IPS-NIHi11 (cell line): Measurements from ENCODE around the gene RIN3.
"Not testable (repeated sequence)": the region's sequence is repeated elsewhere in the genome, so short reads cannot be mapped to it uniquely, and the experiment has no call there.

ENCODE experiments used
- DNase-seq: peaks from one replicate; pipeline ENCODE4 v3.0.0; 2012; ENCODE audit warnings: mixed read lengths, low spot score

RIN3 gene

GRCh38 chr14:92528486-92529100 is 15.0 kb downstream of the RIN3 start:
- no peak for DNase-seq

- DNase-seq = no peak
Measured at GRCh38 chr14:92529903-92530302, 16.3 kb downstream of the RIN3 start.

- DNase-seq = no peak
Measured at GRCh38 chr14:92531106-92531873, 17.7 kb downstream of the RIN3 start.

GRCh38 chr14:92532490-92533163 is 19.0 kb downstream of the RIN3 start:
- DNase-seq = no peak

GRCh38 chr14:92534932-92535643 is 21.5 kb downstream of the RIN3 start:
- no peak for DNase-seq

- DNase-seq = not testable (repeated sequence)
Measured at GRCh38 chr14:92536231-92536630, 22.6 kb downstream of the RIN3 start.

GRCh38 chr14:92538412-92538985 is 24.9 kb downstream of the RIN3 start:
- no peak for DNase-seq

- DNase-seq = no peak
Measured at GRCh38 chr14:92539419-92539818, 25.8 kb downstream of the RIN3 start.

GRCh38 chr14:92539875-92540274 is 26.3 kb downstream of the RIN3 start:
- DNase-seq = no peak

- DNase-seq = peak; percentile 66
Measured at GRCh38 chr14:92540472-92541048, 27.0 kb downstream of the RIN3 start.

GRCh38 chr14:92542766-92543554 is 29.4 kb downstream of the RIN3 start:
- no peak for DNase-seq

GRCh38 chr14:92544051-92544720 is 30.6 kb downstream of the RIN3 start:
- DNase-seq = no peak

GRCh38 chr14:92546347-92547053 is 32.9 kb downstream of the RIN3 start:
- no peak for DNase-seq

GRCh38 chr14:92549105-92549858 is 35.7 kb downstream of the RIN3 start:
- no peak for DNase-seq

- no peak for DNase-seq
Measured at GRCh38 chr14:92549859-92550230, 36.3 kb downstream of the RIN3 start.

GRCh38 chr14:92551044-92551841 is 37.7 kb downstream of the RIN3 start:
- DNase-seq = no peak

- no peak for DNase-seq
Measured at GRCh38 chr14:92552066-92552465, 38.5 kb downstream of the RIN3 start.

- DNase-seq = peak; percentile 38
Measured at GRCh38 chr14:92553438-92553837, 39.9 kb downstream of the RIN3 start.
